CD4-positive, alpha-beta T cell treated with Interleukin-17A for 4 hours (primary cell): Measurements from ENCODE around the gene MAGEB17.

Source experiments
- DNase-seq: peaks from one replicate; pipeline ENCODE4 v3.0.0-alpha.2; 2020; ENCODE audit warnings: mixed read lengths

The MAGEB17 gene

GRCh38 chrX:16212024-16212423, 44.7 kb downstream of the MAGEB17 start:
- no peak for DNase-seq

GRCh38 chrX:16212436-16212835, 45.2 kb downstream of the MAGEB17 start:
- no peak for DNase-seq

DNA sequence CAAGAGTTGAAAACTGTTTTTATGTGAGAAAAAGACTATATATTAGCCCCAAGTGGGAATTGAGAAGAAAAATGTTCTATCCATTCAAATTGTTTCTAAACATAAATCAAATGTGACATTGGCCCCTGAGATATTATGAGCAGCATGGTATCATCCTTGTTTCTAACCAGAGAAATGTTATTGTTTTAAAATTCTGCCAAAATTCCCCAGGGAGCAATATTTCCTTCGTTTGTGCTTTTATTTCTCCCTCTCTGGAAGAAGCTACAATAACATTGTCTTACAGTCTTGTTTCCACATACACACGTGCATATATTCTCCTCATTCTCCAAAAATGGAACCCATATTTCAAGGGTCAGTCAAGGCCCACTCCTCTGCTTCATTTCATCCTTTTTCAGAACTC, 46.7 kb downstream of the MAGEB17 start:
- no peak for DNase-seq

DNA sequence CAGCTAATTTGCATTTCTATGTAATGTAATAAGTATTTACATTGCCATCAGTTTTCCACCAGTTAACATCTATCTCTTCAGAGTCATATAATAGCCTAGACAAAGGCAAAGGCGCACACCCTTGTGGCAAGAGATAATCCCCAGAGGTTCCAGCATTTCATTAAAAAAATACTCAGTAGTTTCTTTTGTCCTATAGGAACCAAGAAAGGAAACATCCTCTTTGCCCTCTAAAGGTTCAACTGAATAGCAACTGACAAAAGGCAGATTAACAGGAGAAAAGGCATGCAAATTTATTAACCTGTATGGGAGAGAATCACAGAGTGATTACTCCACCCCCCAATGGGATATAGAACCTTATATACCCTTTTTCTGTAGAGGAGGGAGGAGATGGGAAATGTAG, 48.4 kb downstream of the MAGEB17 start:
- DNase-seq = no peak
